B cell (primary cell): ENCODE results near the gene HACD4. TPM values are rescaled to one million over a fixed set of nuclear protein-coding genes. Genes with fewer than 3 reads are reported as not detected.

Source experiments
- ATAC-seq: fragments of 200-7000 bp; cut with Tn5 transposase; one replicate; pipeline ENCODE4 v1.10.0; 2021; ENCODE audit warnings: low read depth, mild to moderate bottlenecking, moderate number of reproducible peaks, moderate library complexity
- CTCF ChIA-PET: fragments of 350-600 bp; sonication (Branson Sonifier 250); formaldehyde crosslinking; loops from one replicate; lab custom pipeline; 2021; ENCODE audit warnings: antibody characterized with exemption, inconsistent platforms; lab: Charles Lee
- POLR2A ChIA-PET: fragments of 350-600 bp; sonication (Branson Sonifier 250); formaldehyde crosslinking; loops from one replicate; lab custom pipeline; 2021; ENCODE audit warnings: antibody characterized with exemption; lab: Charles Lee
- DNase-seq: peaks from one replicate; pipeline ENCODE4 v3.0.0; 2013
- H2AFZ ChIP-seq: 2 replicates; pipeline ENCODE4 v1.6.1; 2012; ENCODE audit warnings: mild to moderate bottlenecking, low read depth, low read length; ENCODE audit not compliant: insufficient read depth, poor library complexity, severe bottlenecking
- H3K27ac ChIP-seq, 2 donors: 1 replicate in 1 of 2; 2 replicates in 1 of 2; pipeline ENCODE4 v1.5.1; 2012 to 2013; ENCODE audit warnings: low read length in 2 of 2, mild to moderate bottlenecking in 2 of 2, moderate library complexity in 1 of 2
- H3K27me3 ChIP-seq, 4 experiments: fragments of 200-600 bp in 1 of 4; sonication (generic) in 1 of 4; replicated peaks in 1 of 4; 1 replicate in 2 of 4; 2 replicates in 2 of 4; pipeline versions ENCODE4 v1.6.1 to v1.7.0; 2013 to 2016; ENCODE audit warnings: low read length in 3 of 4, mild to moderate bottlenecking in 2 of 4, mixed read lengths in 1 of 4, moderate library complexity in 1 of 4; ENCODE audit not compliant: insufficient read depth in 4 of 4, control insufficient read depth in 3 of 4; ENCODE audit errors: control extremely low read depth in 1 of 4
- H3K36me3 ChIP-seq, 2 experiments: replicated peaks in 1 of 2; 1 replicate in 1 of 2; 2 replicates in 1 of 2; pipeline versions ENCODE4 v1.6.1 to v1.7.1; 2013; ENCODE audit warnings: low read length in 1 of 2; ENCODE audit not compliant: insufficient read depth in 2 of 2, control insufficient read depth in 1 of 2; ENCODE audit errors: control extremely low read depth in 1 of 2, extremely low read depth in 1 of 2
- H3K4me1 ChIP-seq, 2 donors: fragments of 200-600 bp in 1 of 2; sonication (generic) in 1 of 2; 1 replicate in 1 of 2; 2 replicates in 1 of 2; pipeline versions ENCODE4 v1.5.1 to v1.6.1; 2013 to 2017; ENCODE audit warnings: low read length in 2 of 2; ENCODE audit not compliant: control insufficient read depth in 2 of 2, insufficient read depth in 2 of 2
- H3K4me2 ChIP-seq: replicated peaks from 2 replicates; pipeline ENCODE3; 2012; ENCODE audit warnings: mild to moderate bottlenecking, low read depth, low read length; ENCODE audit not compliant: poor library complexity, severe bottlenecking
- H3K4me3 ChIP-seq, 5 experiments: fragments of 200-600 bp in 1 of 5; sonication (generic) in 1 of 5; 1 replicate in 3 of 5; 2 replicates in 2 of 5; pipeline versions ENCODE4 v1.5.1 to v1.7.0; 2011 to 2016; ENCODE audit warnings: low read length in 4 of 5, mild to moderate bottlenecking in 4 of 5, low read depth in 2 of 5, control low read depth in 1 of 5, moderate library complexity in 1 of 5; ENCODE audit not compliant: insufficient read depth in 1 of 5; ENCODE audit errors: control extremely low read depth in 1 of 5, extremely low read depth in 1 of 5
- H3K79me2 ChIP-seq: fragments of 200-600 bp; sonication (generic); one replicate; pipeline ENCODE4 v1.6.0; 2016; ENCODE audit warnings: low read length; ENCODE audit not compliant: control insufficient read depth, insufficient read depth
- H3K9ac ChIP-seq: fragments of 200-600 bp; sonication (generic); 2 replicates; pipeline ENCODE4 v1.6.1; 2017; ENCODE audit warnings: mild to moderate bottlenecking, low read length, moderate library complexity
- H3K9me3 ChIP-seq, 3 donors: one replicate each; pipeline versions ENCODE4 v1.6.1 to v1.7.1; 2013; ENCODE audit warnings: low read length in 2 of 3; ENCODE audit not compliant: control insufficient read depth in 2 of 3, insufficient read depth in 1 of 3; ENCODE audit errors: control extremely low read depth in 1 of 3
- H4K20me1 ChIP-seq: 2 replicates; pipeline ENCODE4 v1.6.0; 2012; ENCODE audit warnings: mild to moderate bottlenecking, low read length; ENCODE audit not compliant: insufficient read depth, control insufficient read depth, poor library complexity, severe bottlenecking
- H3K27ac Mint-ChIP-seq: one replicate; pipeline ENCODE4 v1.8.0; 2021; ENCODE audit warnings: mixed read lengths
- H3K27me3 Mint-ChIP-seq: one replicate; pipeline ENCODE4 v1.8.0; 2021; ENCODE audit warnings: mixed read lengths
- H3K4me1 Mint-ChIP-seq: one replicate; pipeline ENCODE4 v1.8.0; 2021; ENCODE audit warnings: mixed read lengths
- H3K4me3 Mint-ChIP-seq: one replicate; pipeline ENCODE4 v1.8.0; 2021; ENCODE audit warnings: mixed read lengths
- H3K9me3 Mint-ChIP-seq: one replicate; pipeline ENCODE4 v1.8.0; 2022; ENCODE audit warnings: mixed read lengths; ENCODE audit not compliant: insufficient read depth
- CTCF ChIP-seq: fragments of 200-600 bp; IDR thresholded peaks from one replicate; pipeline ENCODE4 v1.8.0; 2022; ENCODE audit warnings: antibody characterized with exemption, mild to moderate bottlenecking
- EZH2 ChIP-seq: IDR thresholded peaks from 2 replicates; pipeline ENCODE4 v1.6.1; 2012; ENCODE audit warnings: borderline replicate concordance, low read depth, mild to moderate bottlenecking, moderate library complexity, low read length; ENCODE audit not compliant: insufficient read depth, poor library complexity, severe bottlenecking
- WGBS: methylation state at CpG from one replicate; pipeline ENCODE4 v1.1.5; 2013; ENCODE audit warnings: missing lambda C conversion rate; ENCODE audit not compliant: insufficient coverage; 5-methylcytosine and 5-hydroxymethylcytosine counted together
- intact Hi-C: fragments of 100-400 bp; cut with micrococcal nuclease; formaldehyde crosslinking; loops from one replicate; pipeline ENCODE4 v1.10.0; 2022
- polyA plus RNA-seq: library from polyadenylated mRNA; depleted of rRNA; stranded (reverse); fragments of >200 nt; gene quantifications from 2 replicates; pipeline ENCODE4 v1.2.3, GENCODE V29; 2012
- total RNA-seq, 2 donors: library from RNA; stranded (reverse); fragments of 120-200 nt in 1 of 2; gene quantifications; 1 replicate in 1 of 2; 2 replicates in 1 of 2; pipeline versions ENCODE4 v1.2.3 to v1.2.4, GENCODE V29; 2013 to 2022

The HACD4 gene
- total and polyA plus RNA-seq, 2 donors (not counting 1 experiment from before 2014, with no cell fraction given), result 3.9 to 4.5 TPM

DNA sequence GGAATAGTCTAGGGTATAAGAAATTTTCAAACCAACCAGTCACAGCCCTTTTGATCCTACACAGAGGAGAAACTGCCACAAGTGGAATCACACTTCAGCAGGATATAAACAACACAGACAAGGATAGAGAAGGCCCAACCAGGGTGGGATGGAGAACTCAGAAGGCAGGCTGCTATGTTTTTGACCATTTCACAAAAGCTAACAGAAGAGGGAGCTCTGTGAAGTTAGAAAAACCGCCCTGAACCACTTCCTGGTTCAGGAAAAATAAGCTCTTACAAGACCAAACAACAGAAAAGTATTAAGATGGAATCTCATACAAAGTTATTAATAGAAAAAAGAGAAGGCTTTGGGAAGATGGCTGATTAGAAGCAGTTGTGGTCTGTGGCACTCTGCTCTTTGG lies 47.3 kb upstream of the HACD4 start:
- DNase-seq, result no peak
- Histone ChIP-seq H3K4me2 (no peak overlapping the region), H4K20me1 (no peaks in the 10 kb centered on the region), H3K9me3 (no peaks in the 10 kb centered on the region), H3K4me3 (no peak overlapping the region), H3K79me2 (no peaks in the 10 kb centered on the region), H3K27me3 (peaks cover 0 to 2% (median 0%) of the 10 kb centered on the region in 4 experiments), H3K27ac (no peak overlapping the region), H3K4me1 (peaks cover 0 to 3% of the 10 kb centered on the region in 2 donors), H3K36me3 (no peaks in the 10 kb centered on the region), H2AFZ (no peak overlapping the region), H3K9ac (no peak overlapping the region)
- Mint-ChIP-seq H3K9me3 (no peaks in the 10 kb centered on the region), H3K4me3 (no peak overlapping the region), H3K4me1 (peaks cover 1% of the 10 kb centered on the region), H3K27ac (no peak overlapping the region), H3K27me3 (peaks cover 10% of the 10 kb centered on the region)
- no peak for ATAC-seq
- ChIA-PET POLR2A (no interaction called here), CTCF (interaction anchor here (2.2 kb wide), 1 partner anchor 32 kb away, joined by 11 read pairs; no protein-coding TSS in a partner anchor)
- TF ChIP-seq CTCF (no peak), EZH2 (no peak)
- intact Hi-C loops, result no loop called here
- WGBS, result no CpG with 5 or more reads among the region's 1 CpG

GRCh38 chr9:21077781-21078180 lies 46.3 kb upstream of the HACD4 start, which contains the start of gene IFNB1:
IFNB1 (minus strand) TSS chr9:21077942; CDS start chr9:21077869, 73 bp downstream.
- H3K4me1 ChIP-seq, result peaks cover 0 to 3% of the 10 kb centered on the region in 2 donors
- ChIA-PET CTCF (interaction anchor here (0.9 to 2.2 kb wide), 2 partner anchors 33 to 47 kb away, joined by 3 to 11 read pairs; partner anchors contain the start of gene HACD4), POLR2A (no interaction called here)
- H2AFZ ChIP-seq, result no peak within 1 kb of the TSS
- H3K79me2 ChIP-seq, result no peaks in the 10 kb centered on the region
- H4K20me1 ChIP-seq, result no peaks in the 10 kb centered on the region
- Mint-ChIP-seq H3K4me3 (no peak within 1 kb of the TSS), H3K27ac (no peak within 1 kb of the TSS), H3K9me3 (no peaks in the 10 kb centered on the region), H3K4me1 (peaks cover 1% of the 10 kb centered on the region), H3K27me3 (peaks cover 6% of the 10 kb centered on the region)
- WGBS, result 100% methylated on average over 2 of the region's 3 CpGs
- DNase-seq (no peak), ATAC-seq (no peak)
- no peak within 1 kb of the TSS for H3K27ac ChIP-seq
- no peak within 1 kb of the TSS for H3K9ac ChIP-seq
- H3K9me3 ChIP-seq, result no peaks in the 10 kb centered on the region
- no peak within 1 kb of the TSS for H3K4me3 ChIP-seq
- peaks cover 0 to 2% (median 0%) of the 10 kb centered on the region in 4 experiments for H3K27me3 ChIP-seq
- H3K36me3 ChIP-seq, result no peaks in the 10 kb centered on the region
- TF ChIP-seq EZH2 (no peak), CTCF (no peak)
- H3K4me2 ChIP-seq, result no peak within 1 kb of the TSS
- intact Hi-C loops, result no loop called here
